Skeletal muscle tissue (tissue), 4 donors: ENCODE results near the gene POU2AF3. TPM values are rescaled to one million over a fixed set of nuclear protein-coding genes. Genes with fewer than 3 reads are reported as not detected.

Experiments used
- H3K27ac ChIP-seq: one replicate; pipeline ENCODE4 v1.7.0; 2013; ENCODE audit warnings: mild to moderate bottlenecking, low read depth, low read length, inconsistent platforms
- H3K27me3 ChIP-seq, 3 donors: one replicate each; pipeline ENCODE4 v1.7.0; 2013; ENCODE audit warnings: low read length in 3 of 3; ENCODE audit not compliant: control insufficient read depth in 3 of 3, insufficient read depth in 3 of 3
- H3K36me3 ChIP-seq, 3 donors: one replicate each; pipeline ENCODE4 v1.7.0; 2013; ENCODE audit warnings: low read length in 3 of 3; ENCODE audit not compliant: control insufficient read depth in 3 of 3, insufficient read depth in 3 of 3
- H3K4me1 ChIP-seq, 3 donors: one replicate each; pipeline ENCODE4 v1.7.0; 2013; ENCODE audit warnings: low read length in 3 of 3, mild to moderate bottlenecking in 3 of 3; ENCODE audit not compliant: control insufficient read depth in 3 of 3, insufficient read depth in 3 of 3
- H3K4me3 ChIP-seq, 3 donors: one replicate each; pipeline ENCODE4 v1.7.0; 2013; ENCODE audit warnings: low read length in 3 of 3
- H3K9ac ChIP-seq, 3 donors: one replicate each; pipeline ENCODE4 v1.7.0; 2013; ENCODE audit warnings: low read length in 3 of 3, mild to moderate bottlenecking in 3 of 3, moderate library complexity in 2 of 3, low read depth in 1 of 3
- H3K9me3 ChIP-seq, 3 donors: one replicate each; pipeline ENCODE4 v1.7.0; 2013; ENCODE audit warnings: low read length in 3 of 3; ENCODE audit not compliant: control insufficient read depth in 3 of 3
- total RNA-seq: library from RNA; depleted of rRNA; stranded (reverse); fragments of >200 nt; gene quantifications from one replicate; pipeline ENCODE4 v1.2.3, GENCODE V29; 2014
- donor health status: Osteomylitis.

Gene POU2AF3
- total RNA-seq, 1 donor from 2014 or later, result 0.52 TPM

- Histone ChIP-seq H3K9me3 (no peaks in the 10 kb centered on the region), H3K4me1 (peaks cover 7 to 20% (median 12%) of the 10 kb centered on the region in 3 donors)
Measured at GRCh38 chr11:111334532-111335502, 36.5 kb downstream of the POU2AF3 start.

GRCh38 chr11:111335549-111335948, 37.2 kb downstream of the POU2AF3 start:
- no peak overlapping the region for H3K9ac ChIP-seq
- no peak overlapping the region for H3K4me3 ChIP-seq
- peaks cover 2 to 13% (median 9%) of the 10 kb centered on the region in 3 donors for H3K4me1 ChIP-seq
- no peaks in the 10 kb centered on the region for H3K27me3 ChIP-seq
- H3K36me3 ChIP-seq, result no peaks in the 10 kb centered on the region
- no peak overlapping the region for H3K27ac ChIP-seq
- no peaks in the 10 kb centered on the region for H3K9me3 ChIP-seq

More at GRCh38 chr11:111334532-111335502, 36.5 kb downstream of the POU2AF3 start:
- H3K4me3 ChIP-seq, result no peak overlapping the region
- no peaks in the 10 kb centered on the region for H3K36me3 ChIP-seq
- H3K27ac ChIP-seq, result no peak overlapping the region
- no peaks in the 10 kb centered on the region for H3K27me3 ChIP-seq
- no peak overlapping the region for H3K9ac ChIP-seq

- H3K36me3 ChIP-seq, result no peaks in the 10 kb centered on the region
- H3K27ac ChIP-seq, result no peak overlapping the region
- no peaks in the 10 kb centered on the region for H3K27me3 ChIP-seq
- H3K4me1 ChIP-seq, result peaks cover 0 to 9% (median 5%) of the 10 kb centered on the region in 3 donors
- no peak overlapping the region for H3K9ac ChIP-seq
- H3K4me3 ChIP-seq, result no peak overlapping the region
- H3K9me3 ChIP-seq, result no peaks in the 10 kb centered on the region
Measured at GRCh38 chr11:111336062-111336461, 37.7 kb downstream of the POU2AF3 start.

GRCh38 chr11:111336582-111337256, 38.4 kb downstream of the POU2AF3 start:
- no peaks in the 10 kb centered on the region for H3K9me3 ChIP-seq
- peaks cover 0 to 4% (median 3%) of the 10 kb centered on the region in 3 donors for H3K4me1 ChIP-seq
- H3K27ac ChIP-seq, result no peak overlapping the region
- H3K4me3 ChIP-seq, result no peak overlapping the region
- H3K9ac ChIP-seq, result no peak overlapping the region
- no peaks in the 10 kb centered on the region for H3K36me3 ChIP-seq
- no peaks in the 10 kb centered on the region for H3K27me3 ChIP-seq

GRCh38 chr11:111339758-111340388, 41.5 kb downstream of the POU2AF3 start:
- no peak overlapping the region for H3K27ac ChIP-seq
- H3K4me3 ChIP-seq, result no peak overlapping the region
- no peaks in the 10 kb centered on the region for H3K36me3 ChIP-seq
- H3K9ac ChIP-seq, result no peak overlapping the region
- no peaks in the 10 kb centered on the region for H3K9me3 ChIP-seq
- no peaks in the 10 kb centered on the region for H3K27me3 ChIP-seq
- no peaks in the 10 kb centered on the region for H3K4me1 ChIP-seq

GRCh38 chr11:111342329-111342728, 44.0 kb downstream of the POU2AF3 start:
- no peak overlapping the region for H3K4me3 ChIP-seq
- peaks cover 0 to 2% (median 0%) of the 10 kb centered on the region in 3 donors for H3K27me3 ChIP-seq
- H3K9me3 ChIP-seq, result no peaks in the 10 kb centered on the region
- H3K36me3 ChIP-seq, result no peaks in the 10 kb centered on the region
- H3K27ac ChIP-seq, result no peak overlapping the region
- H3K9ac ChIP-seq, result no peak overlapping the region
- H3K4me1 ChIP-seq, result no peaks in the 10 kb centered on the region

GRCh38 chr11:111344032-111344431, 45.7 kb downstream of the POU2AF3 start:
- Histone ChIP-seq H3K27ac (no peak overlapping the region), H3K27me3 (peaks cover 0 to 2% (median 0%) of the 10 kb centered on the region in 3 donors), H3K4me3 (no peak overlapping the region), H3K9me3 (no peaks in the 10 kb centered on the region), H3K4me1 (no peaks in the 10 kb centered on the region), H3K36me3 (no peaks in the 10 kb centered on the region), H3K9ac (no peak overlapping the region)

GRCh38 chr11:111347002-111347722, 48.8 kb downstream of the POU2AF3 start:
- H3K4me1 ChIP-seq, result no peaks in the 10 kb centered on the region
- no peaks in the 10 kb centered on the region for H3K9me3 ChIP-seq
- H3K27me3 ChIP-seq, result peaks cover 0 to 2% (median 0%) of the 10 kb centered on the region in 3 donors
- no peak overlapping the region for H3K9ac ChIP-seq
- no peaks in the 10 kb centered on the region for H3K36me3 ChIP-seq
- no peak overlapping the region for H3K4me3 ChIP-seq
- no peak overlapping the region for H3K27ac ChIP-seq

- no peaks in the 10 kb centered on the region for H3K4me1 ChIP-seq
- no peak overlapping the region for H3K4me3 ChIP-seq
- no peaks in the 10 kb centered on the region for H3K36me3 ChIP-seq
- H3K27ac ChIP-seq, result no peak overlapping the region
- H3K27me3 ChIP-seq, result peaks cover 0 to 2% (median 0%) of the 10 kb centered on the region in 3 donors
- no peak overlapping the region for H3K9ac ChIP-seq
- H3K9me3 ChIP-seq, result no peaks in the 10 kb centered on the region
Measured at GRCh38 chr11:111347723-111348115, 49.4 kb downstream of the POU2AF3 start.
